ENCODE results near the gene CD84. TPM values are rescaled to one million over a fixed set of nuclear protein-coding genes. Genes with fewer than 3 reads are reported as not detected.
A peak's percentile ranks its signal among the peaks of the same experiment; 100 is the strongest.
"Not testable (repeated sequence)": the region's sequence is repeated elsewhere in the genome, so short reads cannot be mapped to it uniquely, and the experiment has no call there.

Gene CD84
- total RNA-seq, 1 experiment from 2014 or later, result not detected

DNA sequence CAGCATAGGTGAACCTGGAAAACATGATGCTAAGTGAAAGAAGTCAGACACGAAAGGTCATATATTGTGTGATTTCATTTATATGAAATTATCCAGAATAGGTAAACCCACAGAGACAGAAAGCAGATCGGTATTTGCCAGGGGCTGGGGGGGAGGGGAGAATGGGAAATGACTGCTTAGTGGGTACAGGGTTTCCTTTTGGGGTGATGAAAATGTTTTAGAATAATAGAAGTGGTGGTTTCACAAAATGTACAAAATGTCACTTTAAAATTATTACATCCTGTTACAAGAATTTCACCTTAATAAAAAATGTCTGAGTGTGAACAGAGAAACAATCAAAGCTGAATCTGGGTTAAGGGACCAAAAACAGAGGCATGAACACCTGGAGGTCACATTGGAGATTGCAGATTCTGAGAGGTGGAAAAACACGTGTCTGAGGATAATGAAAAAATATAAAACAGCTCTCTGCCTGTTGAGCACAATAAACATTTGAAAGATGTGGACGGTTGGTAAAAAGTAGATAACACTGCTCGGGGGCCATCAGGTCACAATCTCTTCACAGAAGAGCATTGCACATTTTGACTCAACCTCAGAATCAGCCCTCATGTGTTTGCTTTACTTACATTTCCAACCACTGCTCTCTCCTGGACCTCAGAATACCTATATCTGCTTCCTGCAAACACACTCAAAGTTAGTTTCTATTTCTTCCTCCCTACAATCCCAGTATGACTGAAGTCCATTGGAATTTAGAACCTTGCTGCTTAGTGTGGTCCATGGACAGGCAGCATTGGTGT is 59.5 kb downstream of the CD84 start:
- Histone ChIP-seq H3K4me1 (replicated peaks) (peaks cover 10% of the 10 kb centered on the region; the same call in 1 of the 2 replicates), H3K27ac (no peak overlapping the region), H3K4me3 (no peak overlapping the region), H3K27me3 (replicated peaks) (no peaks in the 10 kb centered on the region), H3K36me3 (no peaks in the 10 kb centered on the region), H3K9me3 (replicated peaks) (no peaks in the 10 kb centered on the region)
- peak in 1 of 2 experiments; percentile 14 for DNase-seq (ENCODE audit: low read depth in 1 of 2, low spot score in 2 of 2)

DNA sequence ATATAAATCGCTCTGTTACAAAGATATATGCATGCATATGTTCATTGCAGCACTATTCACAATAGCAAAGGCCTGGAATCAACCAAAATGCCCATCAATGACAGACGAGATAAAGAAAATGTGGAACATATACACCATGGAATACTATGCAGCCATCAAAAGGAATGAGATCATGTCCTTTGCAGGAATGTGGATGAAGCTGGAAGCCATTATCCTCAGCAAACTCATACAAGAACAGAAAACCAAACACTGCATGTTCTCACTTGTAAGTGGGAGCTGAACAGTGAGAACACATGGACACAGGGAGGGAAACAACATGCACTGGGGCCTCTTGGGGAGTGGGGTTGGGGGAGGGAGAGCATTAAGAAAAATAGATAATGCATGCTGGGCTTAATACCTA is 61.8 kb downstream of the CD84 start:
- H3K27ac ChIP-seq; H3K4me1 ChIP-seq (replicated peaks); H3K36me3 ChIP-seq; DNase-seq (ENCODE audit: low read depth in 1 of 2, low spot score in 2 of 2); H3K4me3 ChIP-seq; H3K27me3 ChIP-seq (replicated peaks); H3K9me3 ChIP-seq (replicated peaks): not testable (repeated sequence)

DNA sequence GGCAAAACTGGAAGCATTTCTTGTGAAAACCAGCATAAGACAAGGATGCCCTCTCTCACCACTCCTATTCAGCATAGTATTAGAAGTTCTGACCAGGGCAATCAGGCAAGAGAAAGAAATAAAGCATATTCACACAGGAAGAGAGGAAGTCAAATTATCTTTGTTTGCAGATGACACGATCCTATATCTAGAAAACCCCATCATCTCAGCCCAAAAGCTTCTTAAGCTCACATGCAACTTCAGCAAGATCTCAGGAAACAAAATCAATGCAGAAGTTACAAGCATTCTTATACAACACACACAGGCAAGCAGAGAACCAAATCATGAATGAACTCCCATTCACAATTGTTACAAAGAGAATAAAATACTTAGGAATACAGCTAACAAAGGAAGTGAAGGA is 63.4 kb downstream of the CD84 start:
- not testable (repeated sequence) for H3K27ac ChIP-seq; DNase-seq (ENCODE audit: low read depth in 1 of 2, low spot score in 2 of 2); H3K9me3 ChIP-seq (replicated peaks); H3K4me3 ChIP-seq; H3K27me3 ChIP-seq (replicated peaks); H3K4me1 ChIP-seq (replicated peaks); H3K36me3 ChIP-seq

DNA sequence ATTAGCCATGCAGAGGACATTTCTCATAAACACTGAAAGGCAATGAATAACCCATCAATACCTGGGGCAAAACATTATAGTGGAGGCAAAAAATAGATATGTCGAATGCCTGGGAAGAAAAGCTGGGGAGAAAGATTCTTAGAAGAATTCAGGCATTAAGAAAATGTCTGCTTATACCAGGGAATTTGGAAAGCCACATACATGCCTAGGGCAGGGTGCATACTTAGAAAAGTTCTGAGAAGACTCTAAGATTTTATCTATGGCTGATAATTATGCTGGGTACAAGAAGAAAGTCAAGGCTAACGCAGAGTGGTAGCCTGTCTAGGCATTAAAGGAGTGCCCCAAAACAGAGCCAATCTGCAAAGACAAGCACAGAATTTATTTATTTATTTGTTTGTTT is 74.6 kb downstream of the CD84 start:
- Histone ChIP-seq H3K36me3 (no peaks in the 10 kb centered on the region), H3K27me3 (replicated peaks) (no peaks in the 10 kb centered on the region), H3K9me3 (replicated peaks) (no peaks in the 10 kb centered on the region; the same call in 1 of the 2 replicates)

DNA sequence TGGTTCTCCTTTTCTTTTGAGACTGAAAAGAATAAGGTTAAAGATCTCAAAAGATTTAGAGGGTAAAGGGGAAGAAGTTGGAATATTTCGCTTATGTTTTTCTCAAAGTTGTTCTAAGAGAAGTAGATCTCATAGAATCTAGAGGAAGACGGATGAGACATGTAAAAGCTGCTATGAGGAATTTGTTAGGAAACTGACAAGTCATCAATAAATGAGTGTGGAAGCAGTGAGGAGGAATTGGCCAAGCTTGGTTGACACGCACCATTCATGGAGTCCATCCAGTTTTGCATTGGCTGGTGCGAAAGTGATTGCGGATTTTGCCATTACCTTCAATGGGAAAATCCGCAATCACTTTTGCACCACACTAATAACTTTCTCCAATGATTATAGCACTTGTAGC is 76.2 kb downstream of the CD84 start:
- DNase-seq (ENCODE audit: low read depth in 1 of 2, low spot score in 2 of 2), result no peak
- Histone ChIP-seq H3K4me3 (no peak overlapping the region), H3K36me3 (no peaks in the 10 kb centered on the region), H3K27me3 (replicated peaks) (no peaks in the 10 kb centered on the region), H3K9me3 (replicated peaks) (no peaks in the 10 kb centered on the region; the same call in 1 of the 2 replicates), H3K4me1 (replicated peaks) (no peaks in the 10 kb centered on the region), H3K27ac (no peak overlapping the region)

More for the DNA sequence above, 74.6 kb downstream of the CD84 start:
- Histone ChIP-seq H3K27ac (no peak overlapping the region), H3K4me3 (no peak overlapping the region), H3K4me1 (replicated peaks) (no peaks in the 10 kb centered on the region)
- DNase-seq (ENCODE audit: low read depth in 1 of 2, low spot score in 2 of 2), result no peak

DNA sequence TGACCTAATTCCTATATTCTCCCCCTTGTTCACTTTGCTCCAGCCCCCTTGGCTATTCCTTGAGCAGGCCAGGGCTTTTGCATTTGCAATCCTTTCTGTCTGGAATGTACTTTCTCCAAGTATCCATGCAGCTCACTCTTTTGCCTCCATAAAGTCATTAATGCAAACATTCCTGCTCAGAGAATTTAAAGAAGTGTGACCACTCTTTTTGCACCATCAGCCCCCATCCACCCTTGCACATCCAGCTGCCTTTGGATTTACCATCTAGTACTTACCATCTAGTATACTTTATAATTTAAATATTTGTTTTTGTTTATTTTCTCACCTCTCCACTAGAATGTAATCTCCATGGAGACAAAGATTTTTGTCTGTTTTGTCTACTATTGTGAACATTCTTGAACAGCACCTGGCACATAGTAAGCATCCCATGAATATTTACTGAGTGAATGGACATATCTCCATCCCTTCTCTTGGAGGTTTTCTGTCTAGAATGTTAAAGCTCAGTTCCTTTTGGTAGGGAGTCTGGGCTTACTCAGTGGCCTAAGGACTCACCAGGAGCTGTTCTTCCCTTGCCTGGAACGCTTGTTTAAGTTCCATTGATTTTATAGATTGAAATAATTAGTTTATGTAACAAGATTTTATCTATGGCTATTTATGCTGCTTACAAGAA is 78.8 kb downstream of the CD84 start:
- Histone ChIP-seq H3K27me3 (replicated peaks) (no peaks in the 10 kb centered on the region), H3K4me1 (replicated peaks) (no peaks in the 10 kb centered on the region), H3K9me3 (replicated peaks) (no peaks in the 10 kb centered on the region; the same call in none of the 2 replicates), H3K4me3 (no peak overlapping the region), H3K27ac (no peak overlapping the region), H3K36me3 (no peaks in the 10 kb centered on the region)
- DNase-seq (ENCODE audit: low read depth in 1 of 2, low spot score in 2 of 2), result no peak

DNA sequence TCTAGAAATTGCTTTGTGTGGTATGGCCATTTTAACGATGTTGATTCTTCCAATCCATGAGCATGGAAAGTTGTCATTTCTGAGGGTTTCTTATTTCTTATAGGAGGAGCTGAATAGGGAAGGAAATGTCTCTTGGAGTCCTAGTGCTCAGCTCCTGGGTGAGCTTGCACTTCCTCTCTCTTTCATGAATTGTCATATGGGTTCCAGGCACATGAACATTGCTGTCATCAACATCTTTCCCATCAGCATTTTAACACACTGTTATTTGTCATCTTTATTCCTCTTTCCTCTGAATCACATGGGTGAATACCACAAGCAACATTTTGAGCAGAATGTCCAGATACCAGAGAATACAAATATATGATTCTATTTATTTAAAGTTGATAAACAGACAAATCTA is 79.7 kb downstream of the CD84 start:
- H3K9me3 ChIP-seq (replicated peaks), result no peaks in the 10 kb centered on the region; the same call in none of the 2 replicates
- no peak overlapping the region for H3K27ac ChIP-seq
- DNase-seq (ENCODE audit: low read depth in 1 of 2, low spot score in 2 of 2), result no peak
- H3K4me3 ChIP-seq, result no peak overlapping the region
- H3K36me3 ChIP-seq, result no peaks in the 10 kb centered on the region
- no peaks in the 10 kb centered on the region for H3K4me1 ChIP-seq (replicated peaks)
- H3K27me3 ChIP-seq (replicated peaks), result no peaks in the 10 kb centered on the region

DNA sequence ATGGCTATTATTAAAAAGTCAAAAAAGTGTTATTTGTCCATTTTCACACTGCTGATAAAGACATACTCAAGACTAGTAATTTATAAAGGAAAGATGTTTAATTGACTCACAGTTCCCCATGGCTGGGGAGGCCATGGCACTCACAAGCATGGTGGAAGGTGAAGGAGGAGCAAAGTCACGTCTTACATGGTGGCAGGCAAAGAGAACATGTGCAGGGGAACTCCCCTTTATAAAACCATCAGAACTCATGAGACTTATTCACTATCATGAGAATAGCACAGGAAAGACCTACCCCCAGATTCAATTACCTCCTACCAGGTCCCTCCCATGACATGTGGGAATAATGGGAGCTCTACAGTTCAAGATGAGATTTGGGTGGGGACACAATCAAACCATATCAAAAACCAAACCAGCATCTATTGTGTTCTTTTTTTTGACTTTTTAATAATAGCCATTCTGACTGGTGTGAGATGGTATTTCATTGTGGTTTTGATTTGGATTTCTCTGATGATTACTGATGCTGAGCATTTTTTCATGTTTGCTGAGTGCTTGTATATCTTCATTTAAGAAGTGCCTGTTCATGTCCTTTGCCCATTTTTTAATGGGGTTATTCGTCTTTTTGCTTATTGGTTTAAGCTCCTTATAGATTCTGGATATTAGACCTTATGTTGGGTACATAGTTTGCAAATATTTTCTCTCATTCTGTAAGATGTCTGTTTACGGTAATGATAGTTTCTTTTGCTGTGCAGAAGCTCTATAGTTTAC is 80.8 kb downstream of the CD84 start:
- H3K4me1 ChIP-seq (replicated peaks); H3K27ac ChIP-seq; DNase-seq (ENCODE audit: low read depth in 1 of 2, low spot score in 2 of 2); H3K27me3 ChIP-seq (replicated peaks); H3K36me3 ChIP-seq; H3K4me3 ChIP-seq; H3K9me3 ChIP-seq (replicated peaks): not testable (repeated sequence)

DNA sequence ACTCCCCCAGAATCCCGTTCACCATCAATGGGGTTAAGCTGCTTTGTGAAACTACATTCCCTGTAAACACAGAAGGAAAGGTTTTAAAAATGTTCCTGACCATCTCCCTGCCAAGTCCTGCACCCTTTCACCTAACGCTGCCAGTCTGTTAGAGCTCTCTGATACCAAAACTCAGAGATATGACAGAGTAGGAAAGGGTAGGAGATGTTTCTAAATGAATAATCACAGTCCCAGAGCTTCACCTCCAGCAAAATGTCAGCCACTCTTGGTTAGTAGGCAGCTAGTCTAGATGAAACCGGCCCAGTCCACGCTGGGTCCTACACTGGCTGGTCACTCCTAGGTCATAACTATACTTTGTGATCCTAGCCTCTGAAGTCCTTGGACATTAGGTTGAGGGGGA is 83.0 kb downstream of the CD84 start:
- no peaks in the 10 kb centered on the region; the same call in 1 of the 2 replicates for H3K9me3 ChIP-seq (replicated peaks)
- DNase-seq (ENCODE audit: low read depth in 1 of 2, low spot score in 2 of 2), result no peak
- no peaks in the 10 kb centered on the region for H3K27me3 ChIP-seq (replicated peaks)
- H3K36me3 ChIP-seq, result no peaks in the 10 kb centered on the region
- H3K4me3 ChIP-seq, result no peak overlapping the region
- no peaks in the 10 kb centered on the region for H3K4me1 ChIP-seq (replicated peaks)
- H3K27ac ChIP-seq, result no peak overlapping the region

DNA sequence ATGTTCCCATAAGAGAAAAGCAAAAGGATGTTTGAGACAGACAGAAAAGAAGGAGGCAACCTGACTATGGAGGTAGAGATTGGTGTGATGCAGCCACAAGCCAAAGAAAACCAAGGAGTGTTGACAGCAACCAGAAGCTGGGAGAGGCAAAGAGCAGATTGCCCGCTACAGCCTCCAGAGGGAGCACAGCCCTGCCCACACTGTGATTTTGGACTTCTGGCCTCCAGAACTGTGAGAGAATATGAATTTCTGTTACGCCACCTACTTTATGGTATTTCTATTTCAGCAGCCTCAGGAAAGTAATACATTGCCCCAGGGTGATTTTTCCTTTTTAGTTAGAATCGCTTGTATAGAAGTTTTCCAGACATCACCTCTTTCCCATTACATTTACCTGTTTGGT is 84.7 kb downstream of the CD84 start:
- H3K27me3 ChIP-seq (replicated peaks), result no peaks in the 10 kb centered on the region
- H3K27ac ChIP-seq, result no peak overlapping the region
- no peaks in the 10 kb centered on the region; the same call in 1 of the 2 replicates for H3K9me3 ChIP-seq (replicated peaks)
- H3K4me3 ChIP-seq, result no peak overlapping the region
- H3K4me1 ChIP-seq (replicated peaks), result no peaks in the 10 kb centered on the region
- no peak for DNase-seq (ENCODE audit: low read depth in 1 of 2, low spot score in 2 of 2)
- no peaks in the 10 kb centered on the region for H3K36me3 ChIP-seq

DNA sequence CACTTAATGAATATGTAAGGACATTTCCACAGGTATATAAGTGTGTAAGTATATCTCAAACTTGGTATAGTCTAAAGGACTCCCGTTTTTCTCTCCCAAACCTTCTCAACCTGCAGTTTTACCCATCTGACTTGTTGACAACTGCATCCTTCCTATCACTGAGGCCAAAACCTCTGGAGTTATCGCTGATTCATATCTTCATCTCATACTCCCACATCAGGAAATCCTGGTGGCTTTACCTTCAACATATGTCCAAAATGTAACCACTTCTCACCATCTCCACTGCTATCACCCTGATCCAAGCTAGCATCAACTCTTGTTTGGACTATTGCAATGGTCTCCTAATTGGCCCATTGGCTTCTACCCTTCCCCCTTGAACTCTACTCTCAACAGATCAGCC is 86.7 kb downstream of the CD84 start:
- H3K4me1 ChIP-seq (replicated peaks), result no peaks in the 10 kb centered on the region
- no peak overlapping the region for H3K27ac ChIP-seq
- no peak overlapping the region for H3K4me3 ChIP-seq
- DNase-seq (ENCODE audit: low read depth in 1 of 2, low spot score in 2 of 2), result no peak
- no peaks in the 10 kb centered on the region; the same call in 1 of the 2 replicates for H3K9me3 ChIP-seq (replicated peaks)
- H3K27me3 ChIP-seq (replicated peaks), result no peaks in the 10 kb centered on the region
- no peaks in the 10 kb centered on the region for H3K36me3 ChIP-seq

DNA sequence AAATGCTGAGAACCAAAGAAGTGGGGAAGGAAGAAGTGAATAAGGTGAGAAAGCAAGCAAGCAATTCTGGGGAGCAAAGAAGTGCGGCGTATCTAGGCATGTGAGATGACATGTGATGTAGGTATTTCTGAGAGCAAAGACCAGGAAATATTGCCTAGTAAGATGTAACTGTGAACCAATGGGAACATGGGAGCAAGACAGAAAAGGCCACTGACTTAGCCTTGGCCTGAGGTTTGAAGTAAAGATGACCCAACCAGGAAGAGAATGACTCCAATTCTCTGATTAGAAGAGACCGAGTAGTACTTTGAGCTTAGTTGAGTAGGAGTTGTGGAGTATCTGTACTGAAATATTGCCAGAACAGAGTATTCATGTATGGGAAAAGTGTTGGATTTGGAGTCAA is 87.3 kb downstream of the CD84 start:
- no peaks in the 10 kb centered on the region for H3K9me3 ChIP-seq (replicated peaks)
- H3K27me3 ChIP-seq (replicated peaks), result no peaks in the 10 kb centered on the region
- H3K4me1 ChIP-seq (replicated peaks), result no peaks in the 10 kb centered on the region
- no peaks in the 10 kb centered on the region for H3K36me3 ChIP-seq
- no peak for DNase-seq (ENCODE audit: low read depth in 1 of 2, low spot score in 2 of 2)
- H3K27ac ChIP-seq, result no peak overlapping the region
- no peak overlapping the region for H3K4me3 ChIP-seq
